Memory B cell (primary cell): ENCODE measurements around the gene EMILIN2.
A peak's percentile ranks its signal among the peaks of the same experiment; 100 is the strongest.

Experiments used
- ATAC-seq: fragments of 150-1000 bp; cut with Tn5 transposase; 2 replicates; pipeline ENCODE4 v1.10.0; 2021; ENCODE audit warnings: low read depth, mild to moderate bottlenecking, moderate library complexity
- DNase-seq, 2 donors: peaks; one replicate each; pipeline ENCODE4 v3.0.0; 2022; ENCODE audit warnings: low spot score in 2 of 2
- H3K27ac Mint-ChIP-seq: one replicate; pipeline ENCODE4 v1.8.0; 2022; ENCODE audit warnings: mild to moderate bottlenecking, moderate library complexity, mixed read lengths
- H3K27me3 Mint-ChIP-seq: one replicate; pipeline ENCODE4 v1.8.0; 2022; ENCODE audit warnings: mixed read lengths
- H3K36me3 Mint-ChIP-seq: one replicate; pipeline ENCODE4 v1.8.0; 2022; ENCODE audit warnings: mild to moderate bottlenecking, mixed read lengths
- H3K4me1 Mint-ChIP-seq: one replicate; pipeline ENCODE4 v1.8.0; 2022; ENCODE audit warnings: mixed read lengths
- H3K4me3 Mint-ChIP-seq: one replicate; pipeline ENCODE4 v1.8.0; 2022; ENCODE audit warnings: mild to moderate bottlenecking, moderate library complexity, mixed read lengths
- H3K9me3 Mint-ChIP-seq: one replicate; pipeline ENCODE4 v1.8.0; 2022; ENCODE audit warnings: mixed read lengths

EMILIN2 gene

DNA sequence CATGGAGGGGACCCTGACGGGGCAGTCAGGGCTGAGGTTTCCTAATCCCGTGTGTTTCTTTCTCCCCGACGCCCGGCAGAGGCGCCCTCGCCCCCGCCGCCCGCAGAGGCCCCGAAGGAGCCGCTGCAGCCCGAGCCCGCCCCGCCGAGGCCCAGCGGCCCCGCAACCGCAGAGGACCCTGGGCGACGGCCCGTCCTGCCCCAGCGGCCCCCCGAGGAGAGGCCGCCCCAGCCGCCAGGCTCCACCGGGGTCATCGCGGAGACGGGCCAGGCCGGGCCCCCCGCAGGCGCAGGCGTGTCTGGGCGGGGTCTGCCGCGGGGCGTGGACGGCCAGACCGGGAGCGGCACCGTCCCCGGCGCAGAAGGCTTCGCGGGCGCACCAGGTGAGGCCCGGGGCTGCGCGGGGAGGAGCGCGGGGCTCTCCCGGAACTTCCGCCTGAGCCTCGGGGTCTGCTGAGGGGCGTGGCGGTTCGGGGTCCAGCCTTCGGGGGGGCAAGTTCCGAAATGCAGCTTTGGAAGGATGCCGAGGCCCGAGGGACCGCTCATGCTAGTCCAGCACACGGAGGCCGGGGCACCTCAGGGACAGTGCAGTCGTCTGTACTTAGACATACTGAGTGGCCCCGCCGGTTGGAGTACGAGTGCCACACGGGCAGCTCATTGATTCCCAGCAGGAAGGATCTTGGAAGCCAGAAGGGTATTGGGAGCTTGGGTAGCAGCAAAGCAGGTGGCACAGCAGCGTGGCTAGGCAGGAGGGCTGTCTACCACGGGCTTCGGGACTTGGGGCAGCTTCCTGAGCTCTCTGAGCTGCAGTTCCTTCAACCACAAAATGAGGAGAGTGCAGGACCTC lies 60.1 kb downstream of the EMILIN2 start:
- ATAC-seq, result peak; percentile 81
- Mint-ChIP-seq H3K4me3 (peak overlapping the region; percentile 77), H3K4me1 (peaks cover 11% of the 10 kb centered on the region), H3K27ac (no peak overlapping the region), H3K36me3 (no peaks in the 10 kb centered on the region), H3K9me3 (no peaks in the 10 kb centered on the region), H3K27me3 (no peaks in the 10 kb centered on the region)
- DNase-seq, result peak; percentile 46 to 64

DNA sequence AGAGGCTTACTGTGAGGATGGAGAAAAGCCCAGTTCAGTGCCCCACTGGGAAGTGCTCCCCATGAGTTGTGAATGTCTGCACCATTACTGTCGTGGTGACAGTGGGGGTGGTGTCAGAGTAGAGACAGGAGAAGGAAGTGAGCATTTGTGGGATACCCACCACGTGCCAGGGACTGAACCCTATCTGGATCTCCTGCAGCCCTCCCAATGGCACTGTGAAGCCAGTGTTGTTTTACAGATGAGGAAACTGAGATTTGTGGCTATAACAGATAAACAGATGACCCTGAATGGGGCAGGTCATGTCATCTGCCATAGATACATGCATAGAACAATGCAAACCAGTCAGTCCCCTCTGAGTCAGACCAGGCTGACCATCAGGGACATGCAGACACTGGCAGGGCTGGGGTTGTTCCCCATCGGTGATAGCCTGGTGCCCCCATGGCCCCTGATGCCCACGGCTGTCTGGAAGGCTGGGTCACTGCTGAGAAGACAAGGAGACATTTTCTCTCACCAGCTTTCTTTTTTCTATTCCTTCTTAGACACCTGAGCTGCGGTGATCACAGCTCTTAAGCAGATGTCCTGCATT lies 60.8 kb downstream of the EMILIN2 start:
- Mint-ChIP-seq H3K4me3 (peak overlapping the region; percentile 77), H3K27ac (no peak overlapping the region)
- ATAC-seq, result peak; percentile 14

DNA sequence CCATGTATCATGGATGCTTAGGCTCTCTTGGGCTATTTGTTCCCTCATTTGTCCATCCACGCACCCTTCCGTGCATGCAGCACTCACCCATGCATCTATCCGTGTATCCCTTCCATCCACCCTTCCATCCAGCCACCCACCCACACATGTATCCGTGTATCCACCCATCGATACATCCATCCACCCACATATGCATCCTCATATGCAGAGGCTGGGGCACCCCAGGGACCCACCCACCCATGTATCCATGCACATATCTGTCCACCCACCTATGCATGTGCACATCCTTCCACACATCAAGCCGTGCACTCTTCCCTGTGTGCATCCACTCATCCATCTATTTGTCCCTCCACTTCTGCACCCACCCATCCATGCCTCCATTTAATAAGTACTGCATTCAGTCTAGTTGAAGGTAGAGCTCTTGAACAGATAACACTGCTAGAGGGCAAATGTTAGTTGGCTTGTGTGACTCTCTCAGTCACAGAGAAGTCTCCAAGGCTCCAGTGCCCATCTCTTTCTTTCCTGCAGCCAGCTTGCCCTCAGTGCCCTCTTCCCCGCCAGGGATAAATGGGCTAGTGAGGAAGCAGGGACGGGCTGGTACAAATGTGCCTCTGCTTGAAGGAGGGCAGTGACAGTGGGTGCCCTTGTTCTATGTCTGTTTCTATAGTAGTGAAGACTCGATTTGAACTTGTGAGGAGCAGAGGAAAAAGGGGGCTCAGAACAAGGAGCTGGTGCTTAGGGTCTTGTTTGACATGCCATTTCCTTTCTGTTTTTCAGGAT lies 61.5 kb downstream of the EMILIN2 start:
- no peak for ATAC-seq
- Mint-ChIP-seq H3K27me3 (no peaks in the 10 kb centered on the region), H3K4me3 (peak overlapping the region; percentile 52), H3K9me3 (no peaks in the 10 kb centered on the region), H3K4me1 (peaks cover 11% of the 10 kb centered on the region), H3K36me3 (peaks cover 2% of the 10 kb centered on the region), H3K27ac (no peak overlapping the region)
- DNase-seq, result no peak

More for the DNA sequence above, 60.8 kb downstream of the EMILIN2 start:
- peaks cover 2% of the 10 kb centered on the region for H3K36me3 Mint-ChIP-seq
- no peak for DNase-seq
- H3K4me1 Mint-ChIP-seq, result peaks cover 11% of the 10 kb centered on the region
- H3K27me3 Mint-ChIP-seq, result no peaks in the 10 kb centered on the region
- H3K9me3 Mint-ChIP-seq, result no peaks in the 10 kb centered on the region

DNA sequence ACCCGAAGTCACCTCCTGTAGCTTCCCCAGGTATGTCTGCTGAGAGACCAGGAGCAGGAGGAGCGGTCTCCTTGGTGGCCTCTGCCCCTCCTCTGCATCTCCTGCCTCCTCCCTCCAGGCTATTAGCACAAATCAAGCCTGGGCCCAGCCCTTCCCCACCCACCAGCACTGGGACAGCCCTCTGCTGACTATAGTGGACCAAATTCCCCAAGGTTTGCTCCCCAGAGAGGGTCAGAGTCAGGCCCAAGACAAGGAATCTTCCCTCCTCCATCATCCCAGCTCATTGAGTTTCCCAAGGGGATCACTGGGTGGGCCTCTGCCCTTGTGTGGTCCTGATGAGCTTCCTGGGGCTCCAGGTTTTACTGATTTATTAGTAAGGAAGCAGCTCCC lies 62.1 kb downstream of the EMILIN2 start:
- Mint-ChIP-seq H3K4me1 (peaks cover 11% of the 10 kb centered on the region), H3K27ac (no peak overlapping the region), H3K9me3 (no peaks in the 10 kb centered on the region), H3K4me3 (no peak overlapping the region), H3K36me3 (peaks cover 2% of the 10 kb centered on the region), H3K27me3 (no peaks in the 10 kb centered on the region)
- ATAC-seq (no peak), DNase-seq (no peak)

DNA sequence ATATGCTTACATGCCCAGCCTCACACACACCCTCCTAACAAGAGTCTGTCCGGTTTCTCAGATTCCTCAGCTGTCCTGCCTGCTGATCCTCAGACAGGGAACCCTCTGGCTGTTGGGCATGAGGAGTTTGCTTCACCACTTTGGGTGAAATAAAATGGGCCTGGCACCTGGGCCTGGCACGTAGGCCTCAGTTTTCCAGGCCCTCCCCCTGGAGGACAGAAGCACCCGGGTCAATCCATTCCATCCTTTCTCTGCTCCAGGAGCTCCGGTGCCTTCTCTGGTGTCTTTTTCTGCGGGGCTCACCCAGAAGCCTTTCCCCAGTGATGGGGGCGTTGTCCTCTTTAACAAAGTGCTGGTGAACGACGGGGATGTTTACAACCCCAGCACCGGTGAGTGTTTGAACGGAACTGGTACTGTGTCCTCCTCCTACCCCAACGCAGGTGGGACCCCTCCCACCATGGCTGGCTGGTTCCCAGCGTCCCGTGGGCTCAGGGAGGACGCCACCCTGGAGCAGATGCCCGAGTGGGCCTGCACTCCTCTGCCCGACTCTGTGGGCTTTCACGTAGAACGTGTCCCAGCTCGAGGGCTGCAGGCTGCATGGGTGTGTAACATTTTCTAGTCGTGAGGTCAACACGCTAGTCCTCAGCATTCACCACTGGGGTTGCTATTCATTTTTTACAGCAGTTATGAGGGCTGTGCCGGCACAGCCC lies 62.8 kb downstream of the EMILIN2 start:
- Mint-ChIP-seq H3K27ac (no peak overlapping the region), H3K36me3 (peaks cover 2% of the 10 kb centered on the region), H3K4me3 (no peak overlapping the region), H3K9me3 (no peaks in the 10 kb centered on the region), H3K27me3 (no peaks in the 10 kb centered on the region), H3K4me1 (peaks cover 11% of the 10 kb centered on the region)
- DNase-seq, result no peak
- no peak for ATAC-seq

DNA sequence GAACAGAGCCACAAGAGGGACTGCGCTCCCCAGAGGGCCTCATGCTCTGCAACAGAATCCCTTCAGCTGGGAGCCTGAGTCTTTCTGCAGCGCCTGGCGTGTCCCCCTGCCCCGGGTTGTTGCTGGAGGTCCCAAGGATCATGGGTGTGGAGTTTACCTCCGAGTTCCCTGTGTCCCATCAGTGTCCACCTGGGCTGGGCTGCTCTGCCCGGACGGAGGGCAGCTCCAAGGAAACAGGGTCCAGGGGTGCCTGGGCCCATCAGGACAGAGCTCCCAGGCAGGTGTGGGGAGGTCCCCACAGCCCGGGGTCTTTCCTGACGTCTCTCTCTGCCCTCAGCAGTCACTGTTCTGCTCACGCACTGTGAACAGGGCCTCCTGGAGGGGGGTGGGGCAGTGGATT lies 63.5 kb downstream of the EMILIN2 start:
- no peak overlapping the region for H3K27ac Mint-ChIP-seq
- DNase-seq (no peak), ATAC-seq (no peak)
- H3K36me3 Mint-ChIP-seq, result peaks cover 4% of the 10 kb centered on the region
- H3K4me3 Mint-ChIP-seq, result no peak overlapping the region
- H3K9me3 Mint-ChIP-seq, result no peaks in the 10 kb centered on the region
- peaks cover 11% of the 10 kb centered on the region for H3K4me1 Mint-ChIP-seq
- no peaks in the 10 kb centered on the region for H3K27me3 Mint-ChIP-seq

DNA sequence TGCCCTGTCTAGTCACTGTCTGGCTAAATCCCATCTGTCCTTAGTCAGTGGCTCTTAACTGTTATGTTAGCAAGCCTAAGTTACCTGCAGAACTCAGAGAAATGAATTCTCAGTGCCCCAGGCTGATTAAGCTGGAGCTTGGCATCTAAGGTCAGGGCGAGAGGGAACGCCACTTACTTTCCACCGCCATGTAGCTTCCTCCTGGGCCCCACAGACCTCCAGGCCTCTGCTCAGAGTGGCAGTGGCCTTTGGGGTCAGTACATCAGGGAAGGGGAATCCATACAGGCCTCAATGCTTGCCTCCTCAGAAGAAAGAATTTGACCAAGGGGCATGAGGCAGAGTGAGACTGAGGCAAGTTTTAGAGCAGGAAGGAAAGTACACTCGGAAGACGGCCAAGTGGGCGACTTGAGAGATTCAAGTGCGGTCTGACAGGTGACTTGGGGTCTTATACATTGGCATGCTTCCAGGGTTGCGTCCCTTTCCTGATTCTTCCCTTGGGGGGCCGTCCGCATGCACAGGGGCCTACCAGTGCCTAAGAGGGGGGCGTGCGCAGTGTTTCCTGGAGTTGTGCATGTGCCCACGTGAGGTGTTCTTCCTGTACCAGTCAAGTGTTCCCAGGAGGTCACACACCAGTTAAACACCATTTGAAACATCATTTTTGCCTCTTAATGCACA lies 64.1 kb downstream of the EMILIN2 start:
- peaks cover 11% of the 10 kb centered on the region for H3K4me1 Mint-ChIP-seq
- H3K4me3 Mint-ChIP-seq, result no peak overlapping the region
- H3K27ac Mint-ChIP-seq, result no peak overlapping the region
- ATAC-seq (no peak), DNase-seq (no peak)
- no peaks in the 10 kb centered on the region for H3K27me3 Mint-ChIP-seq
- no peaks in the 10 kb centered on the region for H3K9me3 Mint-ChIP-seq
- peaks cover 4% of the 10 kb centered on the region for H3K36me3 Mint-ChIP-seq

DNA sequence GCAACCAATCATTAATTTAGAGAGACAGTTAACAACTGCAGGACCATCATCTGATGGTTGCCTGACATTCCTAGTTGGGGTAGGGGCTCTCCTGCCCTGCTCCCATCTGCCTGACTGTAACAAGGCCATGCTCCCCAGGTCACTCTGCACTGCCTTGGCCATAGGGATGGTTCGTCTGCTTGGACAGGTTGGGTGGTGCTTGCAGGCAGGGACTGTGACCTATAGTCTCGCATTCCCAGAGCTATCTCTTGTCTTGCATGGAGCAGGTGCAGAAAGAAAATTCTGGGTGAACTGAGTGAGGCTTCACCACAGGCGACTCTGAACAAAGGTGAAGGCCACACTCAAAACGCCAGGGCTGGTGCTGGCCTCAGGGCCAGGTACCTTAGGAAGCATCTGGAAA lies 64.7 kb downstream of the EMILIN2 start:
- no peaks in the 10 kb centered on the region for H3K27me3 Mint-ChIP-seq
- ATAC-seq (no peak), DNase-seq (no peak)
- H3K36me3 Mint-ChIP-seq, result peaks cover 5% of the 10 kb centered on the region
- H3K27ac Mint-ChIP-seq, result no peak overlapping the region
- H3K4me3 Mint-ChIP-seq, result no peak overlapping the region
- H3K4me1 Mint-ChIP-seq, result peaks cover 15% of the 10 kb centered on the region
- no peaks in the 10 kb centered on the region for H3K9me3 Mint-ChIP-seq

DNA sequence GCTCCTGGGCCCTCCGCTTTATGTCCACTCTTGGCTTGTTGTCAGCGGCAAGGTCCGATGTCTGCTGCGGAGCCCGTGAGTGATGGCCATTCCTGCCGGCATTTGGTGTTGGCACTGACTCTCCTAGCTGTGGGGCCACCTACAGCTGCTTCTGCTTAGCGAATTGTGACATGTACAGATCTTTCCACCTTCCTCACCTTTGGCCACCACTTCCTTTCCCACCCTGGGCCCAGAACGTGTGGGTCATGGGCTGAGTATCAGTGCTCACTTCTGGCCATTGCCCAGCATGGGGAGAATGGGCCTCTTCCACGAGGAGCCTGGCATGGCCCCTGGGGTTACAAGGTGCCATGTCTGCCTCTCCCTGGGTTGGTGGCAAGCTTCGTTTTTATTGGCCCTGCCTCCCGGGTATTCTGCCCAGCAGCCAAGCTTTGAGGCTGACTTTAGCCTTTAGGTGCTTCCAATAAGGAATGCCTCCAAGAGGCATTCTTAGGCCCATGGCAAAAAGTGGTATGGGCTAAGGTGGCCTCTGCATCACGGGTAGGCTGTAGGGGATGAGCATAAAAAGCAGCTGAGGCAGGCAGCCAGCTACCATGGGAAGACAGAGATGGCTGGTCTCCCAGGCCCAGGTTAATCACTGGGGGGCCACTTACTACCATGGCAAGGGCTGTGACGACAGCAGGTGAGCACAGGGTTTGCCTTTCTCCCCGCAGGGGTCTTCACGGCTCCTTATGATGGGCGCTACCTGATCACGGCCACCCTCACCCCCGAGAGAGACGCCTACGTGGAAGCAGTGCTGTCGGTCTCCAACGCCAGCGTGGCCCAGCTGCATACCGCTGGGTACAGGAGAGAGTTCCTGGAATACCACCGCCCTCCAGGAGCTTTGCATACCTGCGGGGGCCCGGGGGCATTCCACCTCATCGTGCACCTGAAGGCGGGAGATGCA lies 65.8 kb downstream of the EMILIN2 start:
- Mint-ChIP-seq H3K4me3 (no peak overlapping the region), H3K36me3 (peaks cover 5% of the 10 kb centered on the region)

DNA sequence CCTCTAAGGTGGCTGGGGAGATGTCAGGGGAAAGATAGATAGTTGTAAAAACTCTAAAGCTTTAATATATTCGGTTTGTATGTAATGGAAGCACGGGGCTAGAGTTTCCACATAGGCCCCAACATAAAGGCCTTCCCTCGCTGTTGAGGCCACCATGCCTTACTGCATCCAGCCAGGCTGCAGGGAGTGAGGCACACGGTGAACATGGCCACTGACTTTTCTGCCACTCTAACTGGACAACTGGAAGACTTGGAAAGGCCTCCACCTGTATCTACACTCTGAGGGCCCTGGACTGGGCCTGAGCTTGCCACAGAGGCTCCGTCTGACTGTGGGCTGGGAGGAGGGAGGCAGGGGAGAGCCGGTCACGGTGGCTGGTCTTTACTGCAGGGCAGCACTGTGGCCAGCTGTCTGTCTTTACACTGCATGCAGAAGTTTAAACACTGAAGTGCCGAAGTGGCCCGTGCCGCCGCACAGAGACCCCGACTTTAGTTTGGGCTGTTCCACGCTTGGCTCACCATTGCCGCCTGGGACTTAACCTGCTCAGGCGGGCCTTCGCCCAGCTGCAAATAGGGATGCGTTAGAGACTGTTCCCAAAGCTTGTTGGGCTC lies 66.7 kb downstream of the EMILIN2 start:
- DNase-seq, result no peak
- Mint-ChIP-seq H3K27me3 (no peaks in the 10 kb centered on the region), H3K9me3 (no peaks in the 10 kb centered on the region), H3K27ac (peak overlapping the region; percentile 14), H3K36me3 (peaks cover 5% of the 10 kb centered on the region), H3K4me3 (no peak overlapping the region), H3K4me1 (peaks cover 16% of the 10 kb centered on the region)
- ATAC-seq, result no peak

More for the DNA sequence above, 65.8 kb downstream of the EMILIN2 start:
- Mint-ChIP-seq H3K9me3 (no peaks in the 10 kb centered on the region), H3K4me1 (peaks cover 18% of the 10 kb centered on the region), H3K27me3 (no peaks in the 10 kb centered on the region), H3K27ac (no peak overlapping the region)
- no peak for ATAC-seq
- DNase-seq, result no peak

DNA sequence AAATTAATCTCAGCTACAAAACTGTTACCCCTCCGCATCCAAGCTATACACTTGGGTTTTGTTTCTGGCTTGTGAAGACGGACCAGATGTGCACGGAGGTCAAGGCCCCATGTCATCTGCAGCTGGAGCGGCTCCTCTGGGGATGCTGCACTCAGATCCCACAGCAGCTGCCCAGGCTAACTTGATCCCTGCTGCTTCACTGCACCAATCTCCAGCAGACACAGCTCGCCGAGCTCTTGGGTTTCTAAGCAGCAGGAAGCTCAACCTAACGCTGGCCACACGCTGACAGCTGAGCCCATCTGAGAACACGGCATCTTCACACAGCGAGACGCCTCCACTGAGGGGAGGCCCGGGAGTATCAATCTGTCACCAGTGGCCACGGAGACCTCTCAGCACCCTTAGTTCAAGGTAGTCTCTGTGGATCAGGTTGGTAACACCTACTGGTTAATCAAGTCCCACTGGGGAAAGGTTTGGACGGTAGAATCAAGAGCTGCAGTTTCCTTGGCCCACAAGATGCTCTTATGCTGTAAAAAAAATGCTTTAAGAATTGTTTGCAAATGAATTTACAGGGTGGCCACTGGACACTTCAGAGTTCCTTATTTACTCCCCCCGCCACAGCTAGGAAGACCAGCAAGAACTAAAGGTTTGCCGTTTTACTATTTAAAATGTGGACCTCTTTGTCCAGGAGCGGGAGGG lies 67.5 kb downstream of the EMILIN2 start:
- DNase-seq (no peak), ATAC-seq (no peak)
- Mint-ChIP-seq H3K27me3 (no peaks in the 10 kb centered on the region), H3K4me1 (peaks cover 16% of the 10 kb centered on the region), H3K36me3 (peaks cover 6% of the 10 kb centered on the region), H3K4me3 (no peak overlapping the region), H3K27ac (no peak overlapping the region), H3K9me3 (no peaks in the 10 kb centered on the region)

DNA sequence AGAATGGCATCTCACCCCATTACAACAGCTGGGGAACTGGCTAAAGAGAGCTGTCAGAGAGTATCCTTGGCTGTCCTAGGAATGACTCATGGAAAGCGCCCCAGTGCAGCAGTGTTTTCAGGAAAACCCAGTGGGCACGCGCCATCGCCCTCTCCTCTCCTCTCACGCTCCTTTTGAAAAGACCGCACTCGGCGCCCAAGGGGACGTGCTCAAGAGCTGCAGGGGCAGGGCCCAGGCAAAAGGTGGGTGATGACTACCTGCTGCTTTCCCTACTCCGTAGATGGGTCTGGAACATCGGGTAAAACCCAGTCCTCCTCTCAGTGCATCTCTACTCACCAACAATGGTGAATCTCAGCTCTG lies 68.1 kb downstream of the EMILIN2 start:
- Mint-ChIP-seq H3K4me1 (peaks cover 16% of the 10 kb centered on the region), H3K27me3 (no peaks in the 10 kb centered on the region), H3K27ac (no peak overlapping the region), H3K9me3 (no peaks in the 10 kb centered on the region), H3K36me3 (peaks cover 9% of the 10 kb centered on the region), H3K4me3 (no peak overlapping the region)
- ATAC-seq (no peak), DNase-seq (no peak)
